ENCODE measurements around the gene CBR3. TPM values are rescaled to one million over a fixed set of nuclear protein-coding genes. Genes with fewer than 3 reads are reported as not detected.
"Not testable (repeated sequence)": the region's sequence is repeated elsewhere in the genome, so short reads cannot be mapped to it uniquely, and the experiment has no call there.

Gene CBR3
- total and polyA plus RNA-seq, 2 of the 13 experiments (the other 11 are each of a cell fraction or from before 2014, with no cell fraction given), result not detected

DNA sequence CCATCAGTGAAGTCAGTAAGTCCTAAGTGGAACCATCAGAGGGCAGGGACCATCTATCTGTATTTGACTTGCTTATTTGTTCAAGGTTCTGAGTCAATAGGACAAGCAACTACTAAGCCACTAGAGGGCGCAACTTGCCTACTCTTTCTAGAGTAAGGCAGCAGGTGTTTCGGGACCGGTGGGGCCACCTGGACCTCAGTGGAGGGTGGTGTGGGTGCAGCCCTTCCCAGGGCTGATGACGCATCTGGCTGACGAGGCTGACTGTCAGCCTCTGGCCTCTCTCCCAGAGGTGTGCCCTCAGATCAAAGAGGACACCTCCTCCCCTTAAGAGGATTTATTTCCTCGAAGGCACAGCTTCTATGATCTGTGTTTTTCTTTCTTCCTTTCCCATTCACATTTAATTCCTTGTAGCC is 6.6 kb downstream of the CBR3 start (continued):
- TF ChIP-seq, protein P1, sequence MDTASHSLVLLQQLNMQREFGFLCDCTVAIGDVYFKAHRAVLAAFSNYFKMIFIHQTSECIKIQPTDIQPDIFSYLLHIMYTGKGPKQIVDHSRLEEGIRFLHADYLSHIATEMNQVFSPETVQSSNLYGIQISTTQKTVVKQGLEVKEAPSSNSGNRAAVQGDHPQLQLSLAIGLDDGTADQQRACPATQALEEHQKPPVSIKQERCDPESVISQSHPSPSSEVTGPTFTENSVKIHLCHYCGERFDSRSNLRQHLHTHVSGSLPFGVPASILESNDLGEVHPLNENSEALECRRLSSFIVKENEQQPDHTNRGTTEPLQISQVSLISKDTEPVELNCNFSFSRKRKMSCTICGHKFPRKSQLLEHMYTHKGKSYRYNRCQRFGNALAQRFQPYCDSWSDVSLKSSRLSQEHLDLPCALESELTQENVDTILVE (CRISPR knock-in tag; IDR thresholded peaks at IDR 0.05), result 0 out of 2 replicates have a peak, but pooled peaks have one; percentile 32
- TF ChIP-seq CEBPG (CRISPR knock-in tag; IDR thresholded peaks at IDR 0.05) (0 out of 2 replicates have a peak, but pooled peaks have one; percentile 21), ZKSCAN8 (CRISPR knock-in tag; IDR thresholded peaks at IDR 0.05; ENCODE audit: borderline replicate concordance) (0 out of 2 replicates have a peak, but pooled peaks have one; percentile 31), ZEB1 (IDR thresholded peaks at IDR 0.05; ENCODE audit: insufficient replicate concordance, low read depth) (peak; percentile 78), DNMT3B (CRISPR knock-in tag; conservative IDR thresholded peaks at IDR 0.05) (0 out of 2 replicates have a peak, but pooled peaks have one; percentile 35), RCOR2 (CRISPR knock-in tag; IDR thresholded peaks at IDR 0.05) (0 out of 2 replicates have a peak, but pooled peaks have one; percentile 54), STAG1 (CRISPR knock-in tag; IDR thresholded peaks at IDR 0.05) (peak; percentile 96), PHF21A (CRISPR knock-in tag; IDR thresholded peaks at IDR 0.05) (peak; percentile 56), SRF (IDR thresholded peaks at IDR 0.05; ENCODE audit: low read depth, low read length) (no peak), JARID2 (CRISPR knock-in tag; IDR thresholded peaks at IDR 0.05; ENCODE audit: insufficient replicate concordance) (no peak), ZNF766 (CRISPR knock-in tag; IDR thresholded peaks at IDR 0.05; ENCODE audit: borderline replicate concordance) (no peak), ZNF10 (CRISPR knock-in tag; IDR thresholded peaks at IDR 0.05; ENCODE audit: borderline replicate concordance, low read depth) (no peak)
- TF ChIP-seq, protein P2, sequence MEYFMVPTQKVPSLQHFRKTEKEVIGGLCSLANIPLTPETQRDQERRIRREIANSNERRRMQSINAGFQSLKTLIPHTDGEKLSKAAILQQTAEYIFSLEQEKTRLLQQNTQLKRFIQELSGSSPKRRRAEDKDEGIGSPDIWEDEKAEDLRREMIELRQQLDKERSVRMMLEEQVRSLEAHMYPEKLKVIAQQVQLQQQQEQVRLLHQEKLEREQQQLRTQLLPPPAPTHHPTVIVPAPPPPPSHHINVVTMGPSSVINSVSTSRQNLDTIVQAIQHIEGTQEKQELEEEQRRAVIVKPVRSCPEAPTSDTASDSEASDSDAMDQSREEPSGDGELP (IDR thresholded peaks at IDR 0.05; ENCODE audit: borderline replicate concordance, low read depth), result peak; percentile 51; the same call in 1 of the 2 replicates
- TF ChIP-seq, protein P3, sequence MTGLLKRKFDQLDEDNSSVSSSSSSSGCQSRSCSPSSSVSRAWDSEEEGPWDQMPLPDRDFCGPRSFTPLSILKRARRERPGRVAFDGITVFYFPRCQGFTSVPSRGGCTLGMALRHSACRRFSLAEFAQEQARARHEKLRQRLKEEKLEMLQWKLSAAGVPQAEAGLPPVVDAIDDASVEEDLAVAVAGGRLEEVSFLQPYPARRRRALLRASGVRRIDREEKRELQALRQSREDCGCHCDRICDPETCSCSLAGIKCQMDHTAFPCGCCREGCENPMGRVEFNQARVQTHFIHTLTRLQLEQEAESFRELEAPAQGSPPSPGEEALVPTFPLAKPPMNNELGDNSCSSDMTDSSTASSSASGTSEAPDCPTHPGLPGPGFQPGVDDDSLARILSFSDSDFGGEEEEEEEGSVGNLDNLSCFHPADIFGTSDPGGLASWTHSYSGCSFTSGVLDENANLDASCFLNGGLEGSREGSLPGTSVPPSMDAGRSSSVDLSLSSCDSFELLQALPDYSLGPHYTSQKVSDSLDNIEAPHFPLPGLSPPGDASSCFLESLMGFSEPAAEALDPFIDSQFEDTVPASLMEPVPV (CRISPR knock-in tag; IDR thresholded peaks at IDR 0.05), result no peak
- TF ChIP-seq, protein P4, sequence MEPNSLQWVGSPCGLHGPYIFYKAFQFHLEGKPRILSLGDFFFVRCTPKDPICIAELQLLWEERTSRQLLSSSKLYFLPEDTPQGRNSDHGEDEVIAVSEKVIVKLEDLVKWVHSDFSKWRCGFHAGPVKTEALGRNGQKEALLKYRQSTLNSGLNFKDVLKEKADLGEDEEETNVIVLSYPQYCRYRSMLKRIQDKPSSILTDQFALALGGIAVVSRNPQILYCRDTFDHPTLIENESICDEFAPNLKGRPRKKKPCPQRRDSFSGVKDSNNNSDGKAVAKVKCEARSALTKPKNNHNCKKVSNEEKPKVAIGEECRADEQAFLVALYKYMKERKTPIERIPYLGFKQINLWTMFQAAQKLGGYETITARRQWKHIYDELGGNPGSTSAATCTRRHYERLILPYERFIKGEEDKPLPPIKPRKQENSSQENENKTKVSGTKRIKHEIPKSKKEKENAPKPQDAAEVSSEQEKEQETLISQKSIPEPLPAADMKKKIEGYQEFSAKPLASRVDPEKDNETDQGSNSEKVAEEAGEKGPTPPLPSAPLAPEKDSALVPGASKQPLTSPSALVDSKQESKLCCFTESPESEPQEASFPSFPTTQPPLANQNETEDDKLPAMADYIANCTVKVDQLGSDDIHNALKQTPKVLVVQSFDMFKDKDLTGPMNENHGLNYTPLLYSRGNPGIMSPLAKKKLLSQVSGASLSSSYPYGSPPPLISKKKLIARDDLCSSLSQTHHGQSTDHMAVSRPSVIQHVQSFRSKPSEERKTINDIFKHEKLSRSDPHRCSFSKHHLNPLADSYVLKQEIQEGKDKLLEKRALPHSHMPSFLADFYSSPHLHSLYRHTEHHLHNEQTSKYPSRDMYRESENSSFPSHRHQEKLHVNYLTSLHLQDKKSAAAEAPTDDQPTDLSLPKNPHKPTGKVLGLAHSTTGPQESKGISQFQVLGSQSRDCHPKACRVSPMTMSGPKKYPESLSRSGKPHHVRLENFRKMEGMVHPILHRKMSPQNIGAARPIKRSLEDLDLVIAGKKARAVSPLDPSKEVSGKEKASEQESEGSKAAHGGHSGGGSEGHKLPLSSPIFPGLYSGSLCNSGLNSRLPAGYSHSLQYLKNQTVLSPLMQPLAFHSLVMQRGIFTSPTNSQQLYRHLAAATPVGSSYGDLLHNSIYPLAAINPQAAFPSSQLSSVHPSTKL (CRISPR knock-in tag; IDR thresholded peaks at IDR 0.05), result peak; percentile 66

DNA sequence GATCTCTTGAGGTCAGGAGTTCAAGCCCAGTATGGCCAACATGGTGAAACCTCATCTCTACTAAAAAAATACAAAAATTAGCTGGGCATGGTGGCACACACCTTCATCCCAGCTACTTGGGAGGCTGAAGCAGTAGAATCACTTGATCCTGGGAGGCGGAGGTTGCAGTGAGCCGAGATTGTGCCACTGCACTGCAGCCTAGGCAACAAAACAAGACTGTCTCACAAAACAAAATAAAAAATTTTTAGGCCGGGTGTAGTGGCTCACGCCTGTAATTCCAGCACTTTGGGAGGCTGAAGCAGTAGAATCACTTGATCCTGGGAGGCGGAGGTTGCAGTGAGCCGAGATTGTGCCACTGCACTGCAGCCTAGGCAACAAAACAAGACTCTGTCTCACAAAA is 9.4 kb downstream of the CBR3 start:
- FAIRE-seq; H3K27me3 ChIP-seq (ENCODE audit: control insufficient read depth in 1 of 2, insufficient read depth in 2 of 2, low read length in 2 of 2); H3K79me2 ChIP-seq (ENCODE audit: insufficient read depth, low read length); CTCF ChIA-PET (ENCODE audit: low intra/inter-chr PET ratio, low total read pairs); BruUV-seq (replicated peaks); in situ Hi-C loops (cut with HindIII; ENCODE audit: extremely low pct_ligation_motif_present, low pct_unique_long_range_greater_than_20kb); H4K20me1 ChIP-seq (ENCODE audit: insufficient read depth, low read length); H3K4me3 ChIP-seq (replicated peaks in 1 of 3; ENCODE audit: insufficient read depth in 1 of 3, low read depth in 2 of 3, low read length in 3 of 3); DNase-seq (ENCODE audit: low spot score); H2AFZ ChIP-seq (ENCODE audit: low read length); intact Hi-C loops (cut with micrococcal nuclease; ENCODE audit: unreplicated experiment); H3K27ac ChIP-seq (ENCODE audit: extremely low read length, insufficient read depth, low read length); H3K36me3 ChIP-seq (replicated peaks in 1 of 2; ENCODE audit: control insufficient read depth in 1 of 2, insufficient read depth in 2 of 2, low read length in 2 of 2); H3K9ac ChIP-seq (ENCODE audit: insufficient read depth, low read depth, low read length); H3K4me2 ChIP-seq (ENCODE audit: low read depth, low read length); H3K9me3 ChIP-seq (ENCODE audit: low read length); ATAC-seq; POLR2A ChIA-PET: not testable (repeated sequence)
- peaks cover 15% of the 10 kb centered on the region for H3K4me1 ChIP-seq (ENCODE audit: insufficient read depth, low read length)
- 73% methylated on average over 6 of the region's 6 CpGs for WGBS (ENCODE audit: low lambda C conversion rate)
